Psoas muscle (tissue), 8 donors: Measurements from ENCODE around the gene ADRB1. TPM values are rescaled to one million over a fixed set of nuclear protein-coding genes. Genes with fewer than 3 reads are reported as not detected.

Source experiments
- ATAC-seq, 4 donors: fragments of 200-7000 bp; cut with Tn5 transposase; one replicate each; pipeline ENCODE4 v1.9.1; 2020; ENCODE audit warnings: moderate library complexity in 3 of 4, mild to moderate bottlenecking in 2 of 4
- DNase-seq, 2 donors: peaks; one replicate each; pipeline ENCODE4 v3.0.0-alpha.2; 2020
- H3K27ac ChIP-seq: fragments of 200-600 bp; one replicate; pipeline ENCODE4 v1.8.0; 2022
- H3K27me3 ChIP-seq, 3 donors: fragments of 200-600 bp in 1 of 3; one replicate each; pipeline versions ENCODE4 v1.6.1 to v1.8.0; 2013 to 2022; ENCODE audit warnings: low read length in 2 of 3, mild to moderate bottlenecking in 2 of 3, moderate library complexity in 1 of 3; ENCODE audit not compliant: insufficient read depth in 3 of 3
- H3K36me3 ChIP-seq, 2 donors: fragments of 200-600 bp in 1 of 2; one replicate each; pipeline versions ENCODE4 v1.6.1 to v1.8.0; 2013 to 2022; ENCODE audit warnings: low read depth in 1 of 2, mild to moderate bottlenecking in 1 of 2, moderate library complexity in 1 of 2; ENCODE audit not compliant: insufficient read depth in 1 of 2
- H3K4me1 ChIP-seq: fragments of 200-600 bp; one replicate; pipeline ENCODE4 v1.8.0; 2022
- H3K4me3 ChIP-seq: fragments of 200-600 bp; one replicate; pipeline ENCODE4 v1.8.0; 2022; ENCODE audit warnings: mild to moderate bottlenecking
- H3K9me3 ChIP-seq: fragments of 200-600 bp; one replicate; pipeline ENCODE4 v1.8.0; 2022
- WGBS, 3 donors: extraction: QIAGEN DNeasy Blood & Tissue Kit; methylation state at CpG; one replicate each; pipeline versions ENCODE4 v1.1.6 to v1.1.7; 2013; 5-methylcytosine and 5-hydroxymethylcytosine counted together
- intact Hi-C, 2 donors: fragments of 100-400 bp; cut with DNase I; formaldehyde crosslinking; loops; one replicate each; pipeline versions ENCODE4 v1.11.0 to v1.14.2; 2022
- polyA plus RNA-seq, 3 donors: library from polyadenylated mRNA; stranded (reverse); fragments of 200-250 nt; gene quantifications; one replicate each; pipeline ENCODE4 v1.2.3, GENCODE V29; 2013
- total RNA-seq, 4 donors: library from RNA; stranded (reverse); fragmentation: NEBNext Ultra II Directional in 2 of 4; extraction: Animal tissue kit (Norgen Biotek cat#: 25700) in 2 of 4; gene quantifications; one replicate each; pipeline versions ENCODE4 v1.2.1 to v1.2.4, GENCODE V29; 2021 to 2023
- TF ChIP-seq, protein P1 (sequence below): fragments of 200-600 bp; IDR thresholded peaks from one replicate; pipeline ENCODE4 v1.8.0; 2022; ENCODE audit warnings: antibody characterized with exemption
- donor health status: healthy with polysubstance abuse.
- donor health status: DM: no; HTN: no; CAD: no; lungs with moderate emphysema.
- donor health status: Bipolar disorder and iron deficiency.
- donor health status: healthy.
- donor health status: DM: yes; HTN: yes; CAD: no.
- donor health status: DM: no; HTN: no; CAD: no.
- donor health status: DM: no; HTN: no; CAD: no.
- donor health status: DM: yes; HTN: yes; CAD: no.

Gene ADRB1
- total and polyA plus RNA-seq, 7 donors, result 0.03 to 0.40 (median 0.15) TPM; not detected in 1

- no peaks in the 10 kb centered on the region for H3K36me3 ChIP-seq
- no peak for ATAC-seq
- DNase-seq, result no peak
- no peak overlapping the region for H3K27ac ChIP-seq
- 64 to 75% (median 75%) methylated on average over 3 of the region's 3 CpGs for WGBS, 3 donors
- H3K9me3 ChIP-seq, result no peaks in the 10 kb centered on the region
- no peaks in the 10 kb centered on the region for H3K4me1 ChIP-seq
- no peak overlapping the region for H3K4me3 ChIP-seq
- intact Hi-C loops, result no loop called here
- TF ChIP-seq, protein P1, sequence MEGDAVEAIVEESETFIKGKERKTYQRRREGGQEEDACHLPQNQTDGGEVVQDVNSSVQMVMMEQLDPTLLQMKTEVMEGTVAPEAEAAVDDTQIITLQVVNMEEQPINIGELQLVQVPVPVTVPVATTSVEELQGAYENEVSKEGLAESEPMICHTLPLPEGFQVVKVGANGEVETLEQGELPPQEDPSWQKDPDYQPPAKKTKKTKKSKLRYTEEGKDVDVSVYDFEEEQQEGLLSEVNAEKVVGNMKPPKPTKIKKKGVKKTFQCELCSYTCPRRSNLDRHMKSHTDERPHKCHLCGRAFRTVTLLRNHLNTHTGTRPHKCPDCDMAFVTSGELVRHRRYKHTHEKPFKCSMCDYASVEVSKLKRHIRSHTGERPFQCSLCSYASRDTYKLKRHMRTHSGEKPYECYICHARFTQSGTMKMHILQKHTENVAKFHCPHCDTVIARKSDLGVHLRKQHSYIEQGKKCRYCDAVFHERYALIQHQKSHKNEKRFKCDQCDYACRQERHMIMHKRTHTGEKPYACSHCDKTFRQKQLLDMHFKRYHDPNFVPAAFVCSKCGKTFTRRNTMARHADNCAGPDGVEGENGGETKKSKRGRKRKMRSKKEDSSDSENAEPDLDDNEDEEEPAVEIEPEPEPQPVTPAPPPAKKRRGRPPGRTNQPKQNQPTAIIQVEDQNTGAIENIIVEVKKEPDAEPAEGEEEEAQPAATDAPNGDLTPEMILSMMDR, result no peak
- H3K27me3 ChIP-seq, result peaks cover 5 to 43% (median 7%) of the 10 kb centered on the region in 3 donors
Measured at GRCh38 chr10:114038819-114039218, 4.8 kb upstream of the ADRB1 start.

DNA sequence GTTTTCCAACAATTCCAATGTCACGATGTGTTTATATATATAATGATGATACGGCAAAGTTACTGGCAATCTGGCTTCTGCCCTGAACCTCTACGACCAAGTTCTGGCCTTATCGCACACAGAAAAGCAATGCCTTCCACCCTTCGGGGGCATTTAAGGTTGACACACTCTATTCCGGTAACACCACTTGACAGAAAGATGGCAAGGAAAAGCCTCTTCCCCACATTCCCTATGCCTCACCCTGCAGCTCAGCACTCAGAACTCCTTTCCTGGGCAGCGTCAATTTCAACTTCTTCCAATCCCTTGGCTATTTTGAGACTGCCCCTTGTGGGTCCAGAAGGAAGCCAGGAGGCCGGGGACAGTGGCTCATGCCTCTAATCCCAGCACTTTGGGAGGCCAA, 2.5 kb upstream of the ADRB1 start:
- DNase-seq (no peak), ATAC-seq (no peak)
- no peaks in the 10 kb centered on the region for H3K36me3 ChIP-seq
- H3K27ac ChIP-seq, result no peak overlapping the region
- no peak overlapping the region for H3K4me3 ChIP-seq
- peaks cover 5 to 64% (median 17%) of the 10 kb centered on the region in 3 donors for H3K27me3 ChIP-seq
- TF ChIP-seq, protein P1, result no peak
- WGBS, 3 donors, result 69 to 72% (median 72%) methylated on average over 8 of the region's 8 CpGs
- no peaks in the 10 kb centered on the region for H3K9me3 ChIP-seq
- no peaks in the 10 kb centered on the region for H3K4me1 ChIP-seq
- intact Hi-C loops, result no loop called here

- intact Hi-C loops, result no loop called here
- Histone ChIP-seq H3K9me3 (no peaks in the 10 kb centered on the region), H3K4me3 (peak overlapping the region; percentile 59), H3K27ac (no peak overlapping the region), H3K36me3 (no peaks in the 10 kb centered on the region), H3K27me3 (peaks cover 5 to 77% (median 17%) of the 10 kb centered on the region in 3 donors), H3K4me1 (no peaks in the 10 kb centered on the region)
- DNase-seq (peak; percentile 29 to 63), ATAC-seq (peak; percentile 41 to 70 (median 53))
- 1 to 3% (median 2%) methylated on average over 27 to 38 of the region's 38 CpGs for WGBS, 3 donors
- TF ChIP-seq, protein P1, result no peak
Measured at GRCh38 chr10:114042895-114043531, 653 bp upstream of the ADRB1 start.

GRCh38 chr10:114044247-114045135, 825 bp downstream of the ADRB1 start:
- no peak overlapping the region for H3K27ac ChIP-seq
- peaks cover 0 to 79% (median 17%) of the 10 kb centered on the region in 3 donors for H3K27me3 ChIP-seq
- H3K4me3 ChIP-seq, result peak overlapping the region; percentile 59
- DNase-seq (peak in 1 of 2 donors; percentile 51), ATAC-seq (peak in 2 of 4 donors; percentile 13 to 29)
- H3K36me3 ChIP-seq, result peaks cover 0 to 2% of the 10 kb centered on the region in 2 donors
- TF ChIP-seq, protein P1, result no peak
- WGBS, 3 donors, result 4 to 5% (median 5%) methylated on average over 76 to 106 of the region's 106 CpGs
- intact Hi-C loops, result no loop called here
- no peaks in the 10 kb centered on the region for H3K9me3 ChIP-seq
- H3K4me1 ChIP-seq, result no peaks in the 10 kb centered on the region
